GM12873 (cell line): ENCODE results near the gene WDR91.

Experiments used
- CTCF ChIP-seq: IDR thresholded peaks from 2 replicates; pipeline ENCODE4 v1.5.1; 2012; ENCODE audit warnings: low read depth, mild to moderate bottlenecking, moderate library complexity, low read length, control low read depth; ENCODE audit not compliant: insufficient read depth; ENCODE audit errors: missing control alignments

WDR91 gene

GRCh38 chr7:135211179-135211945 lies at the start of gene WDR91:
Gene WDR91 (minus strand): TSS chr7:135211526. CDS start chr7:135211502, 24 bp downstream.
- TF ChIP-seq CTCF: no peak

- no peak for TF ChIP-seq CTCF
Measured at GRCh38 chr7:135260470-135260869, 49.1 kb upstream of the WDR91 start.

DNA sequence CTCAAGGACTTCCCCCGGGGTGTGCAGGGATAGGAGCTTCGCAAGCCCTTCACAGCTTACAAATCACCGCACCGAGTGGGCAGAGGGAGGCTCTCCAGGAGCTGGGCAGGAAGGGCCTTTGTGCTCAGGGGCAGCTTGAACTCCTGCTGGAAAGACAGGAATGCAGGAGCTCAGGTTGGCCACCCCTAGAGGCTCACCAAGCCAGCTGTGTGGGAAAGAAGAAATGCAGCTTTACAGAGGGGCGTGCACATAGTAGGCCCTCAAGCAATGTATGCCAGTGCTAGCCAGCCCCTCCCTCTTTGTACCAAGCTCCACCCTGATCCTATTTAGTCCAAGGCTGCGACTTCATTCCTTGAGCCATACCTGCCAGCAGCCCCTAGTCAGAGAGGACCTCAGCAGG lies 48.4 kb upstream of the WDR91 start:
- no peak for TF ChIP-seq CTCF

DNA sequence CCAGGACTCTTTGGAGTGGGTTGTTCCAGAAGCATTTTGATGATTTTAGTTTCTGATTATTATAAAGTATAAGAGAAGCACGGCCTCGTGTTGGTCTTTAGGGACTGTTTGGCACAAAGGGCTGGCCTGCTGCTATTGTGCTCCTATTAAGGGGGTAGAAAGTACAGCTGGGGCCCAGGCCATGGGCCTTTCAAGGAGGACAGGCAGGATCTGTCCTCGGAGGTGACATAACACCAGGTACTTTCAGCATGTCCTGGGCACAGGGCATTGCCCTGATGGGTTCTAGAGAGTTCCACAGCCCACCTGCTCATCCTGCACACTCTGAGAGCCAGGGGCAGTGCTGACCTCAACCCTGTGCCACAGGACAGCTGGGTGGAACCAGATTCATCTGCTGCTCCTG lies 47.3 kb upstream of the WDR91 start:
- no peak for TF ChIP-seq CTCF

GRCh38 chr7:135257790-135258189 lies 46.5 kb upstream of the WDR91 start:
- TF ChIP-seq CTCF: no peak

DNA sequence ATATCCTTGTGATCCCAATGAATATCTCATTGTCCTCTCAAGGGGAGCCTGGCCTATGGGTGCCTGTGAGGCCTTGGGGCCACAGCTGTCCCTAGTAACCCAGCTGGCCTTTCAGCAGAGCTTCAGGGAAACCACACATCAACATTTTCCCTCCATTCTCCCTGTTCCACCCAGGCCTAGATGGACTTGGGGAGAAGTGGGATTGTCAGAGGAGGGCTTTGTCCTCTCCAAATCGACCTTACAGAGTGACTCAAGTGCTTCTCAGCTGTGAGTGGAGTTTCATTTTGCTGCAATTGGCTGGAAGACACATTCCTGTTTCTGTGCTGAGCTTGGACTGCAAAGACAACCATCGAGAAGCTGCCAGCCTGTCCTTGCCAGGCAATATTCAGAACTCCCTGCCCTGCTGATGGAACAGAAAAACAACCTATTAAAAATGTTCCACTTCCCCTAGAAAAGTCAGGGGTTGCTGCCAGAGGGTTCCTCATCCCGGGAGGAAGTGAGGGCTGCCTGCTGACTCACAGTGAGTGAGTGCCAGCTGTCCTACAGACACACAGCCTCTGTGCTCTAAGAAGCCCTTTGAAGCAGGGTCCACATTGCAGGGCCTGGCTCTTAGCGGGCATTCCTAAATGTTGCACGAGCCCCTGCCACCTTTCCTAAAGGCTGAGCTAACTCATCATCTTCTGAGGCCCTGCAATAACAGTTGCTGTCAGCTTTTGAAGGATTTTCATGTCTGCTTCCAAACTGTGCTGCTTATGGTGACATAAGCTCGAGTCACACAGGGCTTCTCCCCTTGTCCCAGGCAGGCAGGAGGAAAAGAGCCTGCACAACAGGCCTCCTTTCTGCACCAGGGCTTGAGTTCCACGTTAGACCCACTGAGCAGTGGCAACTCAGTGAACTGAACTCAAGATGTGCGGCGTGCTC lies 42.8 kb upstream of the WDR91 start:
- TF ChIP-seq CTCF: no peak

GRCh38 chr7:135251496-135252391 lies 40.4 kb upstream of the WDR91 start:
- TF ChIP-seq CTCF: no peak
